Tibial nerve (tissue), 4 donors: Measurements from ENCODE around the gene ETFB. TPM values are rescaled to one million over a fixed set of nuclear protein-coding genes. Genes with fewer than 3 reads are reported as not detected.
A peak's percentile ranks its signal among the peaks of the same experiment; 100 is the strongest.

Source experiments
- DNase-seq, 2 donors: peaks; one replicate each; pipeline ENCODE4 v3.0.0-alpha.2; 2019; ENCODE audit warnings: low spot score in 2 of 2
- H3K27ac ChIP-seq, 4 donors: fragments of 200-600 bp; sonication (generic) in 3 of 4; one replicate each; pipeline ENCODE4 v1.5.1; 2017 to 2019; ENCODE audit warnings: mild to moderate bottlenecking in 1 of 4
- H3K27me3 ChIP-seq, 2 donors: fragments of 200-600 bp; sonication (generic) in 1 of 2; one replicate each; pipeline versions ENCODE4 v1.5.1 to v1.6.0; 2017 to 2019
- H3K36me3 ChIP-seq, 3 donors: fragments of 200-600 bp; sonication (generic); one replicate each; pipeline ENCODE4 v1.5.1; 2018 to 2019
- H3K4me1 ChIP-seq, 4 donors: fragments of 200-600 bp; sonication (generic) in 3 of 4; one replicate each; pipeline ENCODE4 v1.5.1; 2017 to 2019
- H3K4me3 ChIP-seq, 4 donors: fragments of 200-600 bp; sonication (generic) in 3 of 4; one replicate each; pipeline ENCODE4 v1.5.1; 2017 to 2019; ENCODE audit warnings: mild to moderate bottlenecking in 1 of 4, moderate library complexity in 1 of 4
- H3K9me3 ChIP-seq, 4 donors: fragments of 200-600 bp; sonication (generic) in 3 of 4; one replicate each; pipeline ENCODE4 v1.5.1; 2017 to 2019
- EP300 ChIP-seq, 2 donors: sonication (generic); formaldehyde crosslinking; IDR thresholded peaks; one replicate each; pipeline ENCODE4 v1.6.1; 2017; ENCODE audit warnings: antibody characterized with exemption in 2 of 2, mild to moderate bottlenecking in 1 of 2
- POLR2A ChIP-seq, 2 donors: fragments of 450-650 bp; IDR thresholded peaks; one replicate each; pipeline ENCODE4 v1.6.1; 2017; ENCODE audit warnings: antibody characterized with exemption in 2 of 2, mild to moderate bottlenecking in 2 of 2, moderate library complexity in 2 of 2
- WGBS, 2 donors: methylation state at CpG; one replicate each; pipeline ENCODE4 v1.1.5; 2018; 5-methylcytosine and 5-hydroxymethylcytosine counted together
- total RNA-seq, 4 donors: library from RNA; depleted of rRNA; stranded (reverse); fragments of >200 nt; gene quantifications; one replicate each; pipeline ENCODE4 v1.1.0, GENCODE V29; 2016
- TF ChIP-seq, protein P1 (sequence below), 5 experiments: fragments of 200-600 bp in 3 of 5; fragments of 450-650 bp in 2 of 5; sonication (generic) in 3 of 5; IDR thresholded peaks; one replicate each; pipeline ENCODE4 v1.5.1; 2016 to 2019; ENCODE audit warnings: antibody characterized with exemption in 5 of 5, mild to moderate bottlenecking in 3 of 5, moderate library complexity in 2 of 5

Gene ETFB
- total RNA-seq, 4 donors from 2014 or later = 73.2 to 118 (median 101) TPM

DNA sequence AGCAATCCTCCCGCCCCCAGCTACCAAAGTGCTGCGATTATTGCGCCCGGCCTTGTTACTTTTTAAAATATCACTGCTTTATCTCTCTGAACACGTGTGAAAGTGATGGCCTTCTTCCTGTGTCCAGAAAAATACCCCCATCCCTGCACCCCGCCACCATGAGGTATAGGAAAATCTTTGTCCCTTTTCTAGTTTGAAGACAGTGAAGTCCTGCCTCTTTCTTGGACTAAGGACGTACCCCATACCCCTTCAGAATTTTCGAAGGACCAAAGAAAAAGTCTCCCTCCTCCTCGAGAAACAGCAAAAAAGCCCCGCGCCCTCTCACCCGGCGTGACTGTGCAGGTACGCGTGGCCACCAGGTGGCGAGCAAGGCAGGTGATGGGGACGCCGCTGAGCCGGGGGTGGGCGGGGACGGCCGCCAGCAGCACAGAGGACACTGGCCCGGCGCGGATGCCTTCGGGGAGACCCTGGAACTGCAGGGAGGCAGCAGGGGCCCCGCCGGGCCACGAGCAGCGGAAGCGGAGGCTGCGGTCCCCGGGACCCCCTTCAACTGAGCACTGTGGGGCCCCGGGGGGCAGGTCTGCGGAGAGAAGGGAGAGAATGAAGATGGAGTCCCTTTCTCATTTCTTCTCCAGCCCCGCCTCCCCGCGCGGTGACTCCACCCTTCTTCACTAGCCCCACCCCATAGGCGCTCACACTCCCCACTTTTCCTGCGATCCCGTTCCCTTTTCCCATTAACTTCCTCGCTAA lies 27.4 kb downstream of the ETFB start:
- WGBS, 2 donors = 5 to 7% methylated on average over 43 of the region's 43 CpGs
- H3K9me3 ChIP-seq = no peaks in the 10 kb centered on the region
- no peaks in the 10 kb centered on the region for H3K27me3 ChIP-seq
- peaks cover 0 to 28% (median 11%) of the 10 kb centered on the region in 4 donors for H3K4me1 ChIP-seq
- no peak for TF ChIP-seq POLR2A (IDR thresholded peaks at IDR 0.05)
- TF ChIP-seq, protein P1, sequence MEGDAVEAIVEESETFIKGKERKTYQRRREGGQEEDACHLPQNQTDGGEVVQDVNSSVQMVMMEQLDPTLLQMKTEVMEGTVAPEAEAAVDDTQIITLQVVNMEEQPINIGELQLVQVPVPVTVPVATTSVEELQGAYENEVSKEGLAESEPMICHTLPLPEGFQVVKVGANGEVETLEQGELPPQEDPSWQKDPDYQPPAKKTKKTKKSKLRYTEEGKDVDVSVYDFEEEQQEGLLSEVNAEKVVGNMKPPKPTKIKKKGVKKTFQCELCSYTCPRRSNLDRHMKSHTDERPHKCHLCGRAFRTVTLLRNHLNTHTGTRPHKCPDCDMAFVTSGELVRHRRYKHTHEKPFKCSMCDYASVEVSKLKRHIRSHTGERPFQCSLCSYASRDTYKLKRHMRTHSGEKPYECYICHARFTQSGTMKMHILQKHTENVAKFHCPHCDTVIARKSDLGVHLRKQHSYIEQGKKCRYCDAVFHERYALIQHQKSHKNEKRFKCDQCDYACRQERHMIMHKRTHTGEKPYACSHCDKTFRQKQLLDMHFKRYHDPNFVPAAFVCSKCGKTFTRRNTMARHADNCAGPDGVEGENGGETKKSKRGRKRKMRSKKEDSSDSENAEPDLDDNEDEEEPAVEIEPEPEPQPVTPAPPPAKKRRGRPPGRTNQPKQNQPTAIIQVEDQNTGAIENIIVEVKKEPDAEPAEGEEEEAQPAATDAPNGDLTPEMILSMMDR (IDR thresholded peaks at IDR 0.05) = peak; percentile 87 to 93 (median 91)
- TF ChIP-seq EP300 (IDR thresholded peaks at IDR 0.05) = peak in 1 of 2 donors; percentile 28
- peaks cover 0 to 4% (median 0%) of the 10 kb centered on the region in 3 donors for H3K36me3 ChIP-seq
- H3K27ac ChIP-seq = peak overlapping the region; percentile 65 to 90 (median 75)
- peak; percentile 70 to 86 for DNase-seq
- H3K4me3 ChIP-seq = peak overlapping the region; percentile 44 to 73 (median 58)

DNA sequence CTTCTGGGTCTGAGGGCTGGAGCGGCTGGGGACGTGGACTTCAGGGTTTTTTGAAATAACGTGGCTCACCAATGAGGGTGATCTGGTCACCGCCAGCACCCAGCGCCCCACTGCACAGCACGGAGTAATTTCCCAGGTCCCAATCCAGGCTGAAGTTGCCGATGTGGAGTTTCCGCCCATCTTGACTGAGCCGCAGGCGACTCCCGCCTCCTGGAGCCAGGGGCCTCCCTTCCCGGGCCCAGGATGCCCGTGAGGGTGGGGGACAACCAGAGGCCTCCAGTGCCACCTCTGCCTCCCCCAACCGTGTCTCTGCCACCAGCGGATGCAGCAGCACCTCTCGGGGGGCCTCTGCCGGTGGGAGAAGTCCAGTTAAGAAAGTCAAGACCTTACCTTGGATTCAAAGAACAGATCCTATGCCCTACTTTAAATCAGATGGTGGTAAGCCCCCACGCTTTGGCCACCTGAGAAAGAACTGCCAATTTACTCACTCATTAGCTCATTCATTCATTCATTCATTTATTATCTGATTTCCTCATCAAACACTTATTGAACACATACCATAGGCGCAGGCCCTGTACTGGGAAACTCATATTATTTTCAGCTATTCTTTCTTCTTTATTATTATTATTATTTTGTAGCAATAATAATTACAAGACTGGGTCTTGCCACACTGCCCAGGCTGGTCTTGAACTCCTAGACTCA lies 28.2 kb downstream of the ETFB start:
- 85 to 87% methylated on average over 15 to 17 of the region's 19 CpGs for WGBS, 2 donors
- TF ChIP-seq, protein P1 (IDR thresholded peaks at IDR 0.05) = no peak
- no peak for TF ChIP-seq POLR2A (IDR thresholded peaks at IDR 0.05)
- Histone ChIP-seq H3K9me3 (no peaks in the 10 kb centered on the region), H3K27me3 (no peaks in the 10 kb centered on the region), H3K27ac (peak overlapping the region; percentile 65 to 90 (median 75)), H3K4me3 (peak overlapping the region in 1 of 4 donors; percentile 44), H3K4me1 (peaks cover 0 to 28% (median 11%) of the 10 kb centered on the region in 4 donors), H3K36me3 (peaks cover 0 to 5% (median 0%) of the 10 kb centered on the region in 3 donors)
- DNase-seq = no peak

DNA sequence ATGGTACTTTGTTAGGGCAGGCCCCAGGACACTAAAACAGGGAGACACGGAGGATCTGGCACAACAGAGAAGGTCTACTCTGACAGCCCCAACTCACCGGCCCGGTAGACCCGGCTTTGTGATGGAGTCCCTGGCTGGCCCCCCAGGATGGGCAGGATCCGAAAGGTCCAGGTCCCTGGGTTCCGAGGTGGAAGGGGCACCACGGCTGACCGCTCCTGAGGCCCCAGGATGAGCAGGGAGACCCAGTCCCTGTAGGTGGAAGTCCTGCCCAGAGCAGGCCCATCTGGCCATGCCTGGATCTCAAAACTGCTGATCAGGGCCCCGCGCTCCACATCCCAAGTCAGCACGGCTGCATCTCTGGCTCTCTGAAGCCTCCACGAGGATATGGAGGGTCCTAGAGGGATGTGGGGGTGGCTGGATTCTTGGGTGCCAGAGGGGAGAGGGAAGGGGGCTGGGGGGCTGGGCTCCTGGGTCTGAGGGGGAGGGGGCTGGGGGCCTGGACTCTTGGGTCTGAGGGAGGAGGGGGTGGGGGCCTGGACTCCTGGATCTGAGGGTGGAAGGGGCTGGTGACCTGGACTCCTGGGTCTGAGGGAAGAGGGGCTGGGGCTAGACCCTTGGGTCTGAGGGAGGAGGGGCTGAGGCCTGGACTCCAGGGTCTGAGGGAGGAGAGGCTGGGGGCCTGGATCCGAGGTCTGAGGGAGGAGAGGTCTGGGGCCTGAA lies 28.9 kb downstream of the ETFB start:
- H3K4me1 ChIP-seq = peaks cover 0 to 28% (median 11%) of the 10 kb centered on the region in 4 donors
- TF ChIP-seq POLR2A (IDR thresholded peaks at IDR 0.05) (no peak), EP300 (IDR thresholded peaks at IDR 0.05) (no peak)
- TF ChIP-seq, protein P1 (IDR thresholded peaks at IDR 0.05) = no peak
- no peaks in the 10 kb centered on the region for H3K9me3 ChIP-seq
- WGBS, 2 donors = 88% methylated on average over 11 to 12 of the region's 13 CpGs
- H3K4me3 ChIP-seq = no peak overlapping the region
- peaks cover 0 to 9% (median 0%) of the 10 kb centered on the region in 3 donors for H3K36me3 ChIP-seq
- DNase-seq = no peak
- no peak overlapping the region for H3K27ac ChIP-seq
- H3K27me3 ChIP-seq = no peaks in the 10 kb centered on the region

DNA sequence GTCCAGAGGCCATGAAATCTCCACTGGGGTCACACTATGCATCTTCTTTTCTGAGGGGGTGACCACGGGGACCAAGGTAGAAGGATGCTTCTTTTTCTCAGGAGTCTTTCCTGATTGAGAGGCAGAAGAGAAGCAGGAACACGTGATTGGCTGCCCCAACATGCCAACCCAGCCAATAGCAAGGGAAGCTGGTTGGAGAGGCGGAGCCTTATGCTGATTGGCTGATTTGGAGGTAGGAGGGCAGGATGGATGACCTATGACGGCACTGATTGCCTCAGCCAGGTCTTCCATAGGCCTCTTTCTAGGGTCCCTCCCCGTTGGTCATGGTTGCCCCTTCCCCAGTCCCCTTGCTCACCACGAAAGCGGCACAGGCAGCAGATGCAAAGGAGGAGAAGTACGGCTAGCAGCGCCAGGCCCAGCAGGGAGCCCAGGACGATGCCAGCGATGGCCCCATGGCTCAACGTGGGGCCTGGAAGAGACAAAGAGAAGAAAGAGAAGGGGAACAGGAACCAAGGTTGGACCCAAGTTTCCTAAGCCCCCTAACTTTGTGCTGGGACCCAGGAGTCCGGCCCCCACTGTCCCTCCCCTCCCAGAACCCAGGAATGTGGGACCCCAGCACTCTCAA lies 32.2 kb downstream of the ETFB start:
- no peak for DNase-seq
- Histone ChIP-seq H3K27me3 (peaks cover 0 to 14% of the 10 kb centered on the region in 2 donors), H3K4me3 (no peak overlapping the region), H3K9me3 (no peaks in the 10 kb centered on the region), H3K36me3 (peaks cover 0 to 31% (median 0%) of the 10 kb centered on the region in 3 donors), H3K27ac (no peak overlapping the region), H3K4me1 (peaks cover 0 to 8% (median 2%) of the 10 kb centered on the region in 4 donors)
- 85 to 90% methylated on average over 13 of the region's 13 CpGs for WGBS, 2 donors
- TF ChIP-seq EP300 (IDR thresholded peaks at IDR 0.05) = no peak
- TF ChIP-seq, protein P1 (IDR thresholded peaks at IDR 0.05) = no peak
- TF ChIP-seq POLR2A (IDR thresholded peaks at IDR 0.05) = no peak
